ENCODE results near the gene PXK.
A peak's percentile ranks its signal among the peaks of the same experiment; 100 is the strongest.

PXK gene

DNA sequence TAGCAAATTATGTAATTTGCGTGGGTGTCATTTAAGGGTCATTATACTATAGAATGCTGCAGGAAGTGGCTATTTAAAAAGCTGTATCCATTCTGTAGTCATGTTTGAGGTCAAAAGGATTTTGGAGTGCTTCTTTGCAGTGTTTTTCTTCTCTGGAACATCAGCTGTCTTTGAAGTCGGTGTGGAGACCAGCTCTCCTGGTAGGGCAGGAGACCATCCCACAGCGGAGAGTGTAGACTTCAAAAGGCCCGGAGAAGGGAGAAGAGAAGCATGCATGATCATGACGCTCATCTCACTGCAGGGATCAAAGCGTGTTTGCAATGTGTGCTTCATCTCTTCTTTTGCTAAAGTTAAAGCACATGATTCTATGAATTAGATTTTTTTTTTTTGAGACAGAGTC, 19.9 kb downstream of the PXK start:
- no peak overlapping the region for H3K27ac ChIP-seq
- DNase-seq (ENCODE audit: low spot score) = no peak
- POLR2A ChIA-PET (ENCODE audit: low non-redundant PET) = no interaction called here
- TF ChIP-seq, protein P1, sequence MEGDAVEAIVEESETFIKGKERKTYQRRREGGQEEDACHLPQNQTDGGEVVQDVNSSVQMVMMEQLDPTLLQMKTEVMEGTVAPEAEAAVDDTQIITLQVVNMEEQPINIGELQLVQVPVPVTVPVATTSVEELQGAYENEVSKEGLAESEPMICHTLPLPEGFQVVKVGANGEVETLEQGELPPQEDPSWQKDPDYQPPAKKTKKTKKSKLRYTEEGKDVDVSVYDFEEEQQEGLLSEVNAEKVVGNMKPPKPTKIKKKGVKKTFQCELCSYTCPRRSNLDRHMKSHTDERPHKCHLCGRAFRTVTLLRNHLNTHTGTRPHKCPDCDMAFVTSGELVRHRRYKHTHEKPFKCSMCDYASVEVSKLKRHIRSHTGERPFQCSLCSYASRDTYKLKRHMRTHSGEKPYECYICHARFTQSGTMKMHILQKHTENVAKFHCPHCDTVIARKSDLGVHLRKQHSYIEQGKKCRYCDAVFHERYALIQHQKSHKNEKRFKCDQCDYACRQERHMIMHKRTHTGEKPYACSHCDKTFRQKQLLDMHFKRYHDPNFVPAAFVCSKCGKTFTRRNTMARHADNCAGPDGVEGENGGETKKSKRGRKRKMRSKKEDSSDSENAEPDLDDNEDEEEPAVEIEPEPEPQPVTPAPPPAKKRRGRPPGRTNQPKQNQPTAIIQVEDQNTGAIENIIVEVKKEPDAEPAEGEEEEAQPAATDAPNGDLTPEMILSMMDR (conservative IDR thresholded peaks at IDR 0.05; ENCODE audit: low read depth) = no peak
- CTCF ChIA-PET = no interaction called here

DNA sequence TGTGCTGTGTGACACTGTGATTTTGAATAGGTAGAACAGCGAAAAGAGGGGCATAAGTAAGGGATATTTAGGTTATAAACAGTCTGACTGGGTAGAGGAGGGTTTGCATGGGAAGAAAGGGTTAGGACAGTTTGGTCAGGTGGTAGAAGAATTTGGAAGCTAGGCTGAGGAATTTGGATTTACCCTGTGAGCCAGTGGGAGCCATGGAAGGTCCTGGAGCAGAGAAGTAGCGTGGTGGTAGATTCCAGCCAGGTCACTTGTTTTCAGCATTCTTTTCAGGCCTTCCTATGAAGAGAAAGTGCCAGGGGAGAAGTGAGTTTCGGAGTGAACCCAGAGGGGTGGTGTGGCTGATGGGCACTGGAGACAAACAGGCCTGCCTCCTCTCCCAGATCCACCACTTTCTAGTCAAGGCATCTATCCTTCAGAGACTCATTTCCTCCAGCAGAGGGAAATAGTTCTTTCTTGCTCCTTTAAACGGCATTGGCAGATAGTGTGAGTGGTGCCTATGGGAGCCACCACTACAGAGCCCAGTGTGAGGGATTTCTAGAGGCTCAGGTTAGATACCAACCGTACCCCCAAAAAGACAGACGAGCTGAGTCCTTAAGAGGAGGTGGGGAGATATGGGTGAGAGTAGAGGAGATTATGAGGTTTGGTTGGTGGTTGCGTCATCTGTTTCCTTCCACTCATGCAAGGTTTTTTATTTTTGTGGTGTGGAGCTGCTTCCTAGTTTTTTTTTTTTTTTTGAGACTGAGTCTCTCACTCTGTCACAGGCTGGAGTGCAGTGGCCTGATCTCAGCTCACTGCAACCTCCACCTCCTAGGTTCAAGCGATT, 21.2 kb downstream of the PXK start:
- POLR2A ChIA-PET (ENCODE audit: low non-redundant PET) = interaction anchor here (0.6 kb wide), 2 partner anchors 21 to 52 kb away, joined by 3 to 5 read pairs; partner anchors contain the start of gene PXK

DNA sequence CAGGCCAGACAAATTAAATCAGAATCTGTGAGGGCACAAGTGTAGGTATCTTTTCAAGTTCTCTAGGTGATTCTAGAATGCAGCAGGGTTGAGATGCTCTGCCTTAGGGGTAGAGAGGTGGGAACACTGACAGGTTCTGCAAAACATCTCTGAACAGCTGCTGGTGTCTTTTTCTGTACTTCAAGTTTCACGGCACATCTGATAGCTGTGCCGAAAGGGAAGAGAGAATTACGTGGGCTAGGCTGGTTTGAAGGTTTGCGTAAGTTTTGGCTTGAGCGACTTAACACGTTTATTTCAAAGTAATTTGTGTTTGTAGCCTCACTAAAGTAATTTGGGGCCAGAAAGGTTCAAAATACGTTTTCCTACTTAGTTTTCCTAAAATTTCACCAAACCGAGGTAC, 22.5 kb downstream of the PXK start:
- TF ChIP-seq, protein P1 (conservative IDR thresholded peaks at IDR 0.05; ENCODE audit: low read depth) = no peak
- H3K27ac ChIP-seq = no peak overlapping the region
- ChIA-PET CTCF (no interaction called here), POLR2A (ENCODE audit: low non-redundant PET) (no interaction called here)
- no peak for DNase-seq (ENCODE audit: low spot score)

More for the DNA sequence above, 21.2 kb downstream of the PXK start:
- no peak overlapping the region for H3K27ac ChIP-seq
- TF ChIP-seq, protein P1 (conservative IDR thresholded peaks at IDR 0.05; ENCODE audit: low read depth) = no peak
- no peak for DNase-seq (ENCODE audit: low spot score)
- CTCF ChIA-PET = interaction anchor here (0.6 kb wide), 1 partner anchor 41 kb away, joined by 4 read pairs; no protein-coding TSS in a partner anchor

DNA sequence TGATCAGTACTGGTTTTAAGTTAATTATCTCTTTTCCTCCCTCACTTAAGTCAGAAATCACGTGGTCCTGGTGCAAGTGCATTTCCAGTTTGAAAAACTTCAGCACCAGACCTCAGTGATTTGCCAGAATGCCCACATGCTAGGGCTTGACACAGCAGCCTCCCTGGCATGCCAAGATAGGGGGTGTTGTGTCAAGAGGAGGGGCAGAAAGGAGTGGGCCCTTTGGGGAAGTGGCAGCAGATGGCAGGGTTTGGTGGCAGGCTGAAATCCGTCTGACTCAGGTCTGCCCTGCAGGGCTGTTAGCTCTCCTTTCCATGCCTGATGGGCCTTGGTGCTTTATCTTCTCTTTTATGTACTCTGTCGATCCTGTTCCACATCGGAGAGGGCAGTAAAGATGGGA, 23.4 kb downstream of the PXK start:
- POLR2A ChIA-PET (ENCODE audit: low non-redundant PET) = interaction anchor here (0.5 kb wide), 1 partner anchor 166 kb away, joined by 3 read pairs; no protein-coding TSS in a partner anchor
- TF ChIP-seq, protein P1 (conservative IDR thresholded peaks at IDR 0.05; ENCODE audit: low read depth) = no peak
- no peak for DNase-seq (ENCODE audit: low spot score)
- CTCF ChIA-PET = interaction anchor here (0.7 kb wide), 1 partner anchor 170 kb away, joined by 5 read pairs; no protein-coding TSS in a partner anchor
- H3K27ac ChIP-seq = peak overlapping the region; percentile 57

DNA sequence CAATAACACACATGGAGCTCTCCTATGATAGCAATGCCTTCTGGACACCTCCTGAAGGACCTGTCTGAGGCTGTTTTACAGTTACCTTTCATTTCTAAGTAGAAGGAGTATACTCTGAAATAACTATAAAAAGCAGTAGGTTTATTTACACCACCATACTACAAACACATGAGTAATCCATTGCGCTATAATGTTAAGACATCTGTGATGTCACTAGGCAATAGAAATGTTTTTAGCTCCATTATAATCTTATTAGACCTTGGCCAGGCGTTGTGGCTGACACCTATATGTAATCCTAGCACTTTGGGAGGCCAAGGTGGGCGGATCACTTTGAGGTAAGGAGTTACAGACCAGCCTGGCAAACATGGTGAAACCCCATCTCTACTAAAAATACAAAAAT, 24.7 kb downstream of the PXK start:
- POLR2A ChIA-PET (ENCODE audit: low non-redundant PET) = no interaction called here
- TF ChIP-seq, protein P1 (conservative IDR thresholded peaks at IDR 0.05; ENCODE audit: low read depth) = no peak
- DNase-seq (ENCODE audit: low spot score) = no peak
- CTCF ChIA-PET = no interaction called here
- no peak overlapping the region for H3K27ac ChIP-seq

DNA sequence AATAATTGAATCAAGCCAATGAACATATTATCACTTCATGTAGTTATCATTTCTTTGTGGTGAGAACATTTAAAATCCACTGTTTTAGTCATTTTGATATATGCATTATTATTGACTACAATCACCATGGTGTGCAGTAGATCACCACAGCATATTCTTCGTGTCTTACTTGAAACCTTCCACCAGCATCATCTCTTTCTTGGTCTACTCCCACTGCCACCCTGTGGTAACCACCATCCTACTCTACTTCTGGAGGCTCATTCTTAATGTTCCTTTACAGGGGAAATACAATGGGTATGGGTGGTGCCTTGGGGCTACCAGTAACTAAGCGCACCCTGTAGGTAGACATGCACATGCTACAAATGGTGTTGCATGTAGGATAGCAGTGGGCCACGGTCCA, 25.4 kb downstream of the PXK start:
- TF ChIP-seq, protein P1 (conservative IDR thresholded peaks at IDR 0.05; ENCODE audit: low read depth) = no peak
- ChIA-PET CTCF (no interaction called here), POLR2A (ENCODE audit: low non-redundant PET) (no interaction called here)
- no peak overlapping the region for H3K27ac ChIP-seq
- no peak for DNase-seq (ENCODE audit: low spot score)

Measured in RWPE1 (cell line).